K562 (cell line): ENCODE results near the gene CASTOR1. TPM values are rescaled to one million over a fixed set of nuclear protein-coding genes. Genes with fewer than 3 reads are reported as not detected.

Source experiments
- ATAC-seq: fragments of 200-7000 bp; cut with Tn5 transposase; 3 replicates; pipeline ENCODE4 v1.9.1; 2020; ENCODE audit warnings: moderate library complexity
- BruUV-seq: library from RNA; stranded (reverse); fragments of 400-500 nt; replicated peaks from 2 replicates; lab custom pipeline; 2021; lab: Mats Ljungman, UMichigan
- CTCF ChIA-PET: fragments of 300-600 bp; formaldehyde crosslinking; extraction: SDS; loops from one replicate; lab custom pipeline; 2021; ENCODE audit warnings: low intra/inter-chr PET ratio; lab: Yijun Ruan, JAX
- POLR2A ChIA-PET: fragments of 300-600, 350-650 bp; sonication (Branson Sonifier 250); formaldehyde crosslinking; extraction: SDS; loops from one replicate; lab custom pipeline; 2021; ENCODE audit warnings: antibody characterized with exemption, inconsistent platforms; lab: Yijun Ruan, JAX
- DNase-seq, 4 experiments: peaks; one replicate each; pipeline versions ENCODE4 v3.0.0 to v3.0.0-alpha.2; 2011 to 2018; ENCODE audit warnings: low spot score in 3 of 4, mixed read lengths in 3 of 4; ENCODE audit errors: extremely low read depth in 1 of 4
- FAIRE-seq: peaks from 2 replicates; lab custom pipeline; 2011; peaks lifted over from hg19 to GRCh38; lab: Jason Lieb, UNC
- H2AFZ ChIP-seq: 2 replicates; pipeline ENCODE4 v1.6.0; 2011; ENCODE audit warnings: low read depth, low read length, control low read depth, inconsistent platforms
- H3K27ac ChIP-seq: fragments of 200-600 bp; 3 replicates; pipeline ENCODE4 v1.8.0; 2011; ENCODE audit warnings: low read depth, mild to moderate bottlenecking, control low read depth, inconsistent platforms, low read length, moderate library complexity, mixed read lengths; ENCODE audit errors: extremely low read depth
- H3K27me3 ChIP-seq, 2 experiments: fragments of 300-600 bp in 1 of 2; 2 replicates in 1 of 2; 3 replicates in 1 of 2; pipeline versions ENCODE4 v1.6.0 to v1.8.0; 2011; ENCODE audit warnings: inconsistent platforms in 2 of 2, low read length in 2 of 2, mild to moderate bottlenecking in 1 of 2, mixed read lengths in 1 of 2, moderate library complexity in 1 of 2; ENCODE audit not compliant: control insufficient read depth in 2 of 2, insufficient read depth in 2 of 2
- H3K36me3 ChIP-seq: fragments of 300-600 bp; 3 replicates; pipeline ENCODE4 v1.8.0; 2011; ENCODE audit warnings: mild to moderate bottlenecking, low read length, inconsistent platforms; ENCODE audit not compliant: control insufficient read depth, insufficient read depth
- H3K4me1 ChIP-seq, 2 experiments: fragments of 200-600 bp in 1 of 2; replicated peaks in 1 of 2; 2 replicates in 1 of 2; 3 replicates in 1 of 2; pipeline versions ENCODE4 v1.5.1 to v1.8.0; 2011; ENCODE audit warnings: inconsistent platforms in 2 of 2, low read length in 2 of 2, mild to moderate bottlenecking in 1 of 2, mixed read lengths in 1 of 2, moderate library complexity in 1 of 2; ENCODE audit not compliant: control insufficient read depth in 2 of 2, insufficient read depth in 2 of 2
- H3K4me2 ChIP-seq: 2 replicates; pipeline ENCODE4 v1.6.1; 2011; ENCODE audit warnings: low read length, control low read depth, inconsistent platforms, mixed read lengths; ENCODE audit not compliant: insufficient read depth
- H3K4me3 ChIP-seq: fragments of 200-600 bp; sonication (generic), shearing (Covaris generic); 2 replicates; pipeline ENCODE4 v1.5.1; 2016; ENCODE audit warnings: control low read depth, inconsistent platforms
- H3K79me2 ChIP-seq: fragments of 200-600 bp; 3 replicates; pipeline ENCODE4 v1.8.0; 2011; ENCODE audit warnings: low read length, inconsistent platforms; ENCODE audit not compliant: control insufficient read depth, insufficient read depth
- H3K9ac ChIP-seq, 2 experiments: 2 replicates each; pipeline versions ENCODE4 v1.6.0 to v1.6.1; 2011; ENCODE audit warnings: low read depth in 2 of 2, low read length in 2 of 2, control low read depth in 1 of 2, inconsistent platforms in 1 of 2, mild to moderate bottlenecking in 1 of 2, mixed read lengths in 1 of 2; ENCODE audit not compliant: insufficient read depth in 1 of 2
- H3K9me1 ChIP-seq: one replicate; pipeline ENCODE4 v1.6.0; 2011; ENCODE audit warnings: inconsistent platforms, mild to moderate bottlenecking, low read length, moderate library complexity; ENCODE audit not compliant: control insufficient read depth, insufficient read depth
- H3K9me3 ChIP-seq: replicated peaks from 2 replicates; pipeline ENCODE4 v1.5.1; 2011; ENCODE audit warnings: low read depth, low read length, inconsistent platforms; ENCODE audit not compliant: control insufficient read depth, insufficient read depth
- H4K20me1 ChIP-seq: replicated peaks from 2 replicates; pipeline ENCODE4 v1.6.1; 2011; ENCODE audit warnings: low read length, inconsistent platforms, mixed read lengths; ENCODE audit not compliant: control insufficient read depth, insufficient read depth
- CREBBP ChIP-seq: IDR thresholded peaks from one replicate; pipeline ENCODE4 v1.6.1; 2012; ENCODE audit warnings: low read depth, mild to moderate bottlenecking, control low read depth, inconsistent platforms, low read length
- FOXJ3 ChIP-seq: sonication (generic); formaldehyde crosslinking; IDR thresholded peaks from 2 replicates; pipeline ENCODE4 v1.4.0; 2020; ENCODE audit warnings: mild to moderate bottlenecking, missing genetic modification reagents
- MEIS2 ChIP-seq: fragments of 450-650 bp; IDR thresholded peaks from 2 replicates; pipeline ENCODE4 v1.6.1; 2014; ENCODE audit warnings: mild to moderate bottlenecking; ENCODE audit not compliant: partially characterized antibody
- WGBS: fragments of 100-300 bp; shearing (Covaris generic); methylation state at CpG from one replicate; pipeline ENCODE4 v1.1.6; 2016; ENCODE audit warnings: low coverage, mixed read lengths; ENCODE audit not compliant: insufficient coverage; ENCODE audit errors: missing lambda C conversion rate; 5-methylcytosine and 5-hydroxymethylcytosine counted together
- in situ Hi-C: fragments of 300-500 bp; cut with MboI; formaldehyde crosslinking; loops from 4 replicates; pipeline ENCODE4 v1.15.0; 2018; ENCODE audit warnings: inconsistent platforms, mixed read lengths
- intact Hi-C: fragments of 100-400 bp; cut with micrococcal nuclease; formaldehyde crosslinking; loops from 2 replicates; pipeline ENCODE4 v1.14.2; 2022
- polyA plus RNA-seq, 8 experiments: library from polyadenylated mRNA; depleted of rRNA in 4 of 8; stranded (reverse) in 5 of 8; unstranded in 3 of 8; fragments of >200 nt; fragmentation: Nextera tagmentation in 2 of 8; fragmentation: Illumina TruSeq in 1 of 8; extraction: Ambion mirVana in 2 of 8; extraction: Trizol in 1 of 8; gene quantifications; 2 replicates each; pipeline versions ENCODE4 v1.2.1 to v1.2.3, GENCODE V29; 2011 to 2014; ENCODE audit warnings: inconsistent platforms in 1 of 8, missing spikeins in 1 of 8
- total RNA-seq, 7 experiments: library from RNA; depleted of rRNA in 6 of 7; stranded (reverse); fragments of >200 nt in 6 of 7; fragmentation: Illumina TruSeq in 2 of 7; extraction: Trizol in 2 of 7; gene quantifications; 2 replicates each; pipeline versions ENCODE4 v1.2.1 to v1.2.3, GENCODE V29; 2011 to 2021; ENCODE audit warnings: low replicate concordance in 1 of 7
- TF ChIP-seq, protein P1 (sequence below): sonication (generic); formaldehyde crosslinking; IDR thresholded peaks from 2 replicates; pipeline ENCODE4 v1.5.0; 2020; ENCODE audit warnings: missing genetic modification reagents
- TF ChIP-seq, protein P2 (sequence below), 2 experiments: IDR thresholded peaks in 1 of 2; conservative IDR thresholded peaks in 1 of 2; 2 replicates each; pipeline ENCODE4 v1.6.1; 2016; ENCODE audit warnings: low read depth in 2 of 2, mild to moderate bottlenecking in 1 of 2, missing compliant biosample characterization in 1 of 2, missing genetic modification characterization in 1 of 2, moderate library complexity in 1 of 2

CASTOR1 gene
- total and polyA plus RNA-seq, 9 of the 15 experiments (the other 6 are each of a cell fraction or from before 2014, with no cell fraction given), result 0.35 to 2.6 (median 1.1) TPM

DNA sequence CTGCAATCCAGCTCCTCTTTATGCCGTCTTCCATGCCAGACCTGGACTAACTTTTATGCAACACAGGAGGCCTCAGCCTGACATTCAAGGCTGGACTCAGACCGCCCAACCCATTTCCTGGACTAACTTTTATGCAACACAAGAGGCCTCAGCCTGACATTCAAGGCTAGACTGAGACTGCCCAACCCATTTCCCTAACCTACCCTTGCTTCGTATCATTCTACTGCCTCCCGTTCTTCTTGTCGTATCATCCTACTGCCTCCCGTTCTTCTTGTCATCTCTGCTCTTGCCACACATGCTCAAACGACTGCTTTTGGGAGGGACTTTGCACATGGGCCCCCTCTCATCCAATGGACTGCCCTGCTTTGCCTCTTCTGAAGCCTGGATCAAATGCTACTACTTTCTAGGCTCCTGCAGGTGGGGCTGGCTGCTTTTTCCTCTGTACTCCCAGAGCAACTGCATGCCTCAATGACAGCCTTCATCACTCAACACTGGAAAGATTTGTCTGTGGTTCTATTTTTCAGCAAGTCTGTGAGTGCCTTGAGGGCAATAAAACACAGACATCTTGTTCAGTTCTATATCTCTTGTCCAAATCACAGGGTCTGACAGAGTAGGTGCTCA, 29.6 kb upstream of the CASTOR1 start:
- Histone ChIP-seq H4K20me1 (0 out of 2 replicates have a peak, but pooled peaks cover 4% of the 10 kb centered on the region), H3K9ac (no peak overlapping the region), H3K9me1 (no peaks in the 10 kb centered on the region), H3K9me3 (no peaks in the 10 kb centered on the region), H3K4me1 (peaks cover 9 to 10% of the 10 kb centered on the region in 2 experiments; a peak in 3 of 5 replicates), H3K79me2 (no peaks in the 10 kb centered on the region; the same call in 2 of the 3 replicates), H3K27me3 (no peaks in the 10 kb centered on the region), H3K4me2 (no peak overlapping the region), H3K27ac (no peak overlapping the region), H3K36me3 (peaks cover 3% of the 10 kb centered on the region; the same call in 2 of the 3 replicates), H2AFZ (no peak overlapping the region), H3K4me3 (no peak overlapping the region)
- no TSS peak for BruUV-seq
- 62% methylated on average over 7 of the region's 7 CpGs for WGBS
- intact Hi-C loops, result no loop called here
- TF ChIP-seq MEIS2 (peak; percentile 56), CREBBP (no peak), FOXJ3 (no peak)
- TF ChIP-seq, protein P1, sequence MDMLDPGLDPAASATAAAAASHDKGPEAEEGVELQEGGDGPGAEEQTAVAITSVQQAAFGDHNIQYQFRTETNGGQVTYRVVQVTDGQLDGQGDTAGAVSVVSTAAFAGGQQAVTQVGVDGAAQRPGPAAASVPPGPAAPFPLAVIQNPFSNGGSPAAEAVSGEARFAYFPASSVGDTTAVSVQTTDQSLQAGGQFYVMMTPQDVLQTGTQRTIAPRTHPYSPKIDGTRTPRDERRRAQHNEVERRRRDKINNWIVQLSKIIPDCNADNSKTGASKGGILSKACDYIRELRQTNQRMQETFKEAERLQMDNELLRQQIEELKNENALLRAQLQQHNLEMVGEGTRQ, result no peak
- TF ChIP-seq, protein P2, sequence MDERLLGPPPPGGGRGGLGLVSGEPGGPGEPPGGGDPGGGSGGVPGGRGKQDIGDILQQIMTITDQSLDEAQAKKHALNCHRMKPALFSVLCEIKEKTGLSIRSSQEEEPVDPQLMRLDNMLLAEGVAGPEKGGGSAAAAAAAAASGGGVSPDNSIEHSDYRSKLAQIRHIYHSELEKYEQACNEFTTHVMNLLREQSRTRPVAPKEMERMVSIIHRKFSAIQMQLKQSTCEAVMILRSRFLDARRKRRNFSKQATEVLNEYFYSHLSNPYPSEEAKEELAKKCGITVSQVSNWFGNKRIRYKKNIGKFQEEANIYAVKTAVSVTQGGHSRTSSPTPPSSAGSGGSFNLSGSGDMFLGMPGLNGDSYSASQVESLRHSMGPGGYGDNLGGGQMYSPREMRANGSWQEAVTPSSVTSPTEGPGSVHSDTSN (CRISPR knock-in tag; IDR thresholded peaks at IDR 0.05; ENCODE audit: low read depth), result no peak
- TF ChIP-seq, protein P2 (tag; conservative IDR thresholded peaks at IDR 0.05; ENCODE audit: low read depth), result peak; percentile 30; the same call in 1 of the 2 replicates
- ChIA-PET POLR2A (interaction anchor here (1.0 to 1.2 kb wide), 4 partner anchors 9 to 16 kb away, joined by 3 to 5 read pairs (median 4); no protein-coding TSS in a partner anchor), CTCF (no interaction called here)
- FAIRE-seq (no peak), ATAC-seq (peak; percentile 58), DNase-seq (no peak)
- in situ Hi-C loops, result no loop called here
